Naive thymus-derived CD4-positive, alpha-beta T cell (primary cell): ENCODE data around the gene FAM107A. TPM values are rescaled to one million over a fixed set of nuclear protein-coding genes. Genes with fewer than 3 reads are reported as not detected.

Experiments used
- ATAC-seq: fragments of 150-1000 bp; cut with Tn5 transposase; 2 replicates; pipeline ENCODE4 v1.10.0; 2021; ENCODE audit warnings: mild to moderate bottlenecking, moderate library complexity
- CTCF ChIA-PET: fragments of 350-600 bp; sonication (Branson Sonifier 250); formaldehyde crosslinking; loops from one replicate; lab custom pipeline; 2021; ENCODE audit warnings: antibody characterized with exemption; lab: Charles Lee
- POLR2A ChIA-PET: fragments of 350-600 bp; sonication (Branson Sonifier 250); formaldehyde crosslinking; loops from one replicate; lab custom pipeline; 2021; ENCODE audit warnings: antibody characterized with exemption, inconsistent platforms; lab: Charles Lee
- DNase-seq, 9 donors: peaks; one replicate each; pipeline versions ENCODE4 v3.0.0 to v3.0.0-alpha.2; 2020 to 2022; ENCODE audit warnings: mixed read lengths in 1 of 9
- H3K27ac ChIP-seq: one replicate; pipeline ENCODE4 v1.7.0; 2013; ENCODE audit warnings: mild to moderate bottlenecking, low read depth, low read length, moderate library complexity
- H3K27me3 ChIP-seq, 2 donors: one replicate each; pipeline ENCODE4 v1.7.0; 2013; ENCODE audit warnings: low read length in 2 of 2, mild to moderate bottlenecking in 2 of 2, moderate library complexity in 2 of 2; ENCODE audit not compliant: control insufficient read depth in 2 of 2, insufficient read depth in 2 of 2
- H3K36me3 ChIP-seq, 3 experiments: 1 replicate in 2 of 3; 2 replicates in 1 of 3; pipeline ENCODE4 v1.7.0; 2013; ENCODE audit warnings: low read length in 3 of 3, mild to moderate bottlenecking in 3 of 3, moderate library complexity in 1 of 3; ENCODE audit not compliant: insufficient read depth in 3 of 3, control insufficient read depth in 2 of 3
- H3K4me1 ChIP-seq, 2 donors: one replicate each; pipeline ENCODE4 v1.7.0; 2013; ENCODE audit warnings: low read length in 2 of 2, mild to moderate bottlenecking in 2 of 2, moderate library complexity in 1 of 2; ENCODE audit not compliant: control insufficient read depth in 2 of 2, insufficient read depth in 2 of 2
- H3K4me3 ChIP-seq: 2 replicates; pipeline ENCODE4 v1.7.0; 2013; ENCODE audit warnings: mild to moderate bottlenecking, low read length
- H3K9me3 ChIP-seq, 3 experiments: 1 replicate in 2 of 3; 2 replicates in 1 of 3; pipeline ENCODE4 v1.7.0; 2013; ENCODE audit warnings: low read length in 3 of 3; ENCODE audit not compliant: control insufficient read depth in 2 of 3
- H3K27ac Mint-ChIP-seq, 9 donors: one replicate each; pipeline ENCODE4 v1.8.0; 2020 to 2022; ENCODE audit warnings: mixed read lengths in 9 of 9, mild to moderate bottlenecking in 8 of 9, moderate library complexity in 5 of 9, inconsistent platforms in 2 of 9
- H3K27me3 Mint-ChIP-seq, 5 donors: one replicate each; pipeline ENCODE4 v1.8.0; 2021 to 2022; ENCODE audit warnings: mixed read lengths in 5 of 5, mild to moderate bottlenecking in 1 of 5
- H3K36me3 Mint-ChIP-seq, 5 donors: one replicate each; pipeline ENCODE4 v1.8.0; 2020 to 2022; ENCODE audit warnings: mixed read lengths in 5 of 5, mild to moderate bottlenecking in 3 of 5, inconsistent platforms in 1 of 5
- H3K4me1 Mint-ChIP-seq, 7 donors: one replicate each; pipeline ENCODE4 v1.8.0; 2020 to 2022; ENCODE audit warnings: mixed read lengths in 7 of 7, mild to moderate bottlenecking in 3 of 7, inconsistent platforms in 1 of 7
- H3K4me3 Mint-ChIP-seq, 10 donors: one replicate each; pipeline ENCODE4 v1.8.0; 2020 to 2022; ENCODE audit warnings: mild to moderate bottlenecking in 10 of 10, mixed read lengths in 10 of 10, moderate library complexity in 6 of 10, inconsistent platforms in 2 of 10
- H3K9me3 Mint-ChIP-seq, 11 donors: one replicate each; pipeline ENCODE4 v1.8.0; 2020 to 2022; ENCODE audit warnings: mixed read lengths in 11 of 11, mild to moderate bottlenecking in 4 of 11, inconsistent platforms in 1 of 11, moderate library complexity in 1 of 11
- intact Hi-C, 2 donors: fragments of 100-400 bp; cut with micrococcal nuclease; formaldehyde crosslinking; loops; one replicate each; pipeline ENCODE4 v1.15.1; 2023
- polyA plus RNA-seq, 2 donors: library from polyadenylated mRNA; unstranded; fragments of 300-500 nt; fragmentation: Illumina TruSeq; gene quantifications; one replicate each; pipeline ENCODE4 v1.2.3, GENCODE V29; 2021
- total RNA-seq, 6 experiments: library from RNA in 5 of 6; stranded (reverse) in 5 of 6; gene quantifications; 1 replicate in 5 of 6; 2 replicates in 1 of 6; pipeline ENCODE4 v1.2.3 and lab custom pipeline; 2021 to 2026

Gene FAM107A
- total and polyA plus RNA-seq, 7 experiments from 2014 or later = not detected

DNA sequence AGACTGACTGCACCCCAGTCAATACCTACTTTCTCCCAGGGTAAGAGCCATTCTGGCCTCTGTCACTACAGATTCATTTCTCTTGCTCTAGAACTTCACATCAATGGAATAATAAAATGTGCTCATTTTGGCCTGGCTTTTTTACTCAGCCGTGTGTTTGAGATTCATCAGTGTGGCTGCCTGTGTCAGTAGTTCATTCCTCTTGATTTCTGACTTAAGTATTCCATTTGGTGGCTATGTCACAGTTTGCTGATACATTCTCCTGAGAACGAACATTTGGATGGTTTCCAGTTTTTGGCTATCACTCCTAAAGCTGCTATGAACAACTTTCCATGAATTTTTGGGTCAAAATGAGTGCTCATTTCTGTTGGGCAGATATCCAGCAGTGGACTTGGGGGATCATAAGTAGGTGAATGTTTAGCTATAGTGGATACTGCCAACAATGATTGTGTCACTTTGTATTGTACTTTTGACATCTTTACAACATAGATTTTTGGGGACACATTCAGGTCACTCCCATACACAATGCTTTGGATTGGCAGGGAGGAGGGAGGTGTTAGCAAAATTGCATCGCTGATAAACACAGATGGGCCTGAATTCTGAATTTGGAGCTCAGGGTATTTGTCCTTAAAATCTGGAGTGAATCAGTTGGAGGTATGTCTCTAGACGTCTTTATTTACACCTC is 19.8 kb upstream of the FAM107A start:
- Histone ChIP-seq H3K9me3 (no peaks in the 10 kb centered on the region), H3K27ac (no peak overlapping the region), H3K4me1 (no peaks in the 10 kb centered on the region), H3K36me3 (no peaks in the 10 kb centered on the region), H3K27me3 (no peaks in the 10 kb centered on the region), H3K4me3 (no peak overlapping the region)
- ATAC-seq = no peak
- intact Hi-C loops = no loop called here
- ChIA-PET CTCF (no interaction called here), POLR2A (no interaction called here)
- no peaks in the 10 kb centered on the region for H3K36me3 Mint-ChIP-seq
- no peaks in the 10 kb centered on the region for H3K4me1 Mint-ChIP-seq
- H3K4me3 Mint-ChIP-seq = no peak overlapping the region
- H3K27ac Mint-ChIP-seq = no peak overlapping the region
- no peak for DNase-seq
- H3K27me3 Mint-ChIP-seq = peaks cover 5 to 12% (median 10%) of the 10 kb centered on the region in 5 donors
- H3K9me3 Mint-ChIP-seq = no peaks in the 10 kb centered on the region

DNA sequence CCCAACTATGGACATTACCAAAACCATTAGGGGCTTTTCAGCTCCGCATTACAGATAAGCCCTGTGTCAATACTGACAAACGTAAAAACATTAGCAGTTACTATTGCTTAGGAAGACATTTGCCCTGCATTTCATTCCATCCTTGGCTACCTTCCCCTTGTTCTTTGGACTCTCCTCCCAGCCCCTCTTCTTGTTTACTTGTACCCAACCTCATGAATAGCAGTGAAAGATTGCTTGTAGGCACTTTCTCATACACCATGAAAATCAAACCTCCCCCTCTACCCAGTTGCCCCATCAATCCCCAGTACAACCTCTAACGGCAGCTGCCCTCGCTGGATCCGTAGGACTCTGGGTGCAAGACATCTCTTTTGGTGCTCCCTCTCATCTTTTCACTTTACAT is 16.9 kb upstream of the FAM107A start:
- CTCF ChIA-PET = no interaction called here
- intact Hi-C loops = no loop called here

DNA sequence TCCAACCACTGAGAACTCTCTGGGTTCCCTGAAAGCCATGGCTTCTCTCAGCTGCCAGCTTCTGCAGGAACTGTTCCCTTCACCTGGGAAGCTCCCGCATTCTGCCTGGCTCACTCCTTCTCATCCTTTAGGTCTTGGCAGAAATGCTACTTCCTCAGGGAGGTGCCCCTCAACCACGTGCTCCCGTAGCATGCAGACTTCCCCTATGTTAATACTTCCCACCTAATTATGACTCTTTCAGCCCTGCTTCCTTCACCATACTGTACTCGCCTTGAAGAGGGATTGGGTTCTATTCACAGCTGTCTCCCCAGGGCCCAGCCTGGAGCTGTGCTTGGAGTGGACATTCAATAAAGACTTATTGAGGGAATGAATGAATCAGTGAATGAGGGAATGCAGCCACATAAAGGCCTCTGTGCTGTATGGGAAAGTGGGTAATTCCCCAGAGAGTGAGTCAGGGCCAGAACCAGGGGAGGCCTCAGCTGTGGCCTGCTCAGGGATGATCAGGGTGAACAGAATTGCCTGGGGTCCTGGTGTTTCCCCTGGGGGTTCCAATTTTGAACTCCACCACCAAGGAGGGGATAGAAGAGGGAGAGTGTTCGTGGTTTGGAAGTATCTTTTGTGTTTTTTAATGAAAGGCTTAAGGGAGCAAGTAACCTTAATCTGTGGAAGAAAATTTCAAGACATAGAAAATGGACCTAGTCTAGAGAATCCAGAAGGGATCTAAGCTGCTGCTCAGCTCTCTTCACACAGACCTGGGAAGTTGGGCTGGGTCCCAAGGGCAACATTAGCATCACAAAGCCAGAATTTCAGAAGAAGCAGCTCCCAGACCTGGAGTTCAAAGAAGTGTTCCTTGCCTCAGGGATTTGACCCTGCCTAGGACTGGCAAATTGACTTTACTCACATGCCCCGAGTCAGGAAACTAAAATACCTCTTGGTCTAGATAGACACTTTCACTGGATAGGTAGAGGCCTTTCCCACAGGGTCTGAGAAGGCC is 14.6 kb upstream of the FAM107A start:
- no peak overlapping the region for H3K27ac Mint-ChIP-seq
- ATAC-seq (peak; percentile 26), DNase-seq (no peak)
- intact Hi-C loops = no loop called here
- peaks cover 0 to 1% (median 0%) of the 10 kb centered on the region in 11 donors for H3K9me3 Mint-ChIP-seq
- no peak overlapping the region for H3K4me3 Mint-ChIP-seq
- H3K27me3 ChIP-seq = no peaks in the 10 kb centered on the region
- no peaks in the 10 kb centered on the region for H3K9me3 ChIP-seq
- H3K4me1 Mint-ChIP-seq = no peaks in the 10 kb centered on the region
- no peak overlapping the region for H3K4me3 ChIP-seq
- peaks cover 20 to 41% (median 25%) of the 10 kb centered on the region in 5 donors for H3K27me3 Mint-ChIP-seq
- no peaks in the 10 kb centered on the region for H3K36me3 ChIP-seq
- POLR2A ChIA-PET = no interaction called here
- H3K27ac ChIP-seq = no peak overlapping the region
- CTCF ChIA-PET = no interaction called here
- H3K4me1 ChIP-seq = no peaks in the 10 kb centered on the region
- H3K36me3 Mint-ChIP-seq = no peaks in the 10 kb centered on the region

More for the DNA sequence above, 16.9 kb upstream of the FAM107A start:
- DNase-seq = no peak
- H3K9me3 ChIP-seq = no peaks in the 10 kb centered on the region
- Mint-ChIP-seq H3K27me3 (peaks cover under 1 to 21% (median 7%) of the 10 kb centered on the region in 5 donors), H3K9me3 (peaks cover 0 to 1% (median 0%) of the 10 kb centered on the region in 11 donors), H3K27ac (no peak overlapping the region), H3K4me3 (no peak overlapping the region), H3K36me3 (no peaks in the 10 kb centered on the region), H3K4me1 (no peaks in the 10 kb centered on the region)
- ATAC-seq = no peak
- H3K36me3 ChIP-seq = no peaks in the 10 kb centered on the region
- no peak overlapping the region for H3K27ac ChIP-seq
- no peak overlapping the region for H3K4me3 ChIP-seq
- H3K4me1 ChIP-seq = no peaks in the 10 kb centered on the region
- no peaks in the 10 kb centered on the region for H3K27me3 ChIP-seq
- POLR2A ChIA-PET = no interaction called here

DNA sequence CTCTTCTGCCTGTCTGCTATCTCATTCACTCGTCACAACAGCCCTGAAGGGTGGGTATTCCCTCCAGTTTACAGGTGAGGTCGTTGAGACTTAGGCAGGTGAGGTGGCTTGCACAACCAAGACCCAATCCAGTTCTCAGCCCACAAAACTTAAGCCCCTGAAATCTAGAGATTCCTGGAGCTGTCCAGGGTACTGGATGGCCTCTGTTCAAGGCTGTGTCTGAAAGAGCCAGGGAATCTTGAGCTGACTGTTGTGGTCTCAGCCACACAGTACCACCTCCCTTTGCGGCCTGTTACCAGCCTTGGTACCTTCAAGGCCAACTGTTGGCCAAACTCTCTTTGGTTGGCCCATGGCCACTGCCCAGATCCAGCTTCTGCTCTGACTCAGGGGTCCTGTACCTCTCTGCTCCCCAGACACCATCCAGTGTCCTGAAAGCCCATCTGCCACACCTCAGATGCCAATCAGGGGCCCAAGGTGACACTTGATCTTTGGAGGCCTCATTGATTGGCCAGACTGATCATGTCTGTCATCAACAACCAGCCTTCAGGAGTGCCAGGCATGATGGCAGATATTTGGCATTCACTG is 10.9 kb upstream of the FAM107A start:
- Histone ChIP-seq H3K27ac (no peak overlapping the region), H3K9me3 (no peaks in the 10 kb centered on the region), H3K4me1 (peaks cover 0 to 6% of the 10 kb centered on the region in 2 donors), H3K27me3 (peaks cover 4 to 7% of the 10 kb centered on the region in 2 donors), H3K36me3 (no peaks in the 10 kb centered on the region), H3K4me3 (no peak overlapping the region)
- intact Hi-C loops = loop anchor here in 1 of 2 donors (5.0 kb wide), 1 partner anchor 281 kb away; the partner anchor contains the start of genes HTD2 and RPP14
- no peak overlapping the region for H3K27ac Mint-ChIP-seq
- POLR2A ChIA-PET = no interaction called here
- peaks cover 0 to 5% (median 2%) of the 10 kb centered on the region in 11 donors for H3K9me3 Mint-ChIP-seq
- ATAC-seq = no peak
- no peak overlapping the region for H3K4me3 Mint-ChIP-seq
- peaks cover 10 to 20% (median 15%) of the 10 kb centered on the region in 7 donors for H3K4me1 Mint-ChIP-seq
- DNase-seq = no peak
- CTCF ChIA-PET = no interaction called here
- H3K27me3 Mint-ChIP-seq = peaks cover 37 to 63% (median 48%) of the 10 kb centered on the region in 5 donors
- H3K36me3 Mint-ChIP-seq = peaks cover 0 to 7% (median 6%) of the 10 kb centered on the region in 5 donors

DNA sequence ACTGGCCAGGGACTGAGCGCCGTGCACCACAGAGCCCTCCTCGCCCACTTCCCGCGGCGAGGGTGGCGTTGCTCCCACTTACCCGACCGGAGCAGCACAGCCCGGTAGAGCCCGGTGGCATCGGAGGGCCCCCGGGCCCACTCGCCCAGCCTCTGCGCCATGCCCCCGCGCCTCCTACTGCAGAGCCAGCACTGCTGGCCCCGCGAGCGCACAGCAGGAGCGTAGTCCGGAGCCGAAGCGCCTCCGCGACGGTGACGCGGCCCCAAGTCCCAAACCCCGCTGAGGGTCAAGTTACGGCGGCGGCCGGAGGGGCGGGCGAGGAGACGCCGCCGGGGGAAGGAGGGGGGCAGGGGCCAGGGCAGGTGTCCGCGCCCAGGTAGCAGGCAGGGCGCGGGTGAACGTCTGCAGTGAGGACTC is 9.6 kb upstream of the FAM107A start:
- Histone ChIP-seq H3K9me3 (no peaks in the 10 kb centered on the region), H3K36me3 (no peaks in the 10 kb centered on the region), H3K27ac (no peak overlapping the region), H3K27me3 (peaks cover 4 to 7% of the 10 kb centered on the region in 2 donors), H3K4me3 (no peak overlapping the region), H3K4me1 (peaks cover 0 to 6% of the 10 kb centered on the region in 2 donors)
- Mint-ChIP-seq H3K27ac (no peak overlapping the region), H3K36me3 (peaks cover 0 to 7% (median 6%) of the 10 kb centered on the region in 5 donors), H3K4me1 (peaks cover 10 to 20% (median 15%) of the 10 kb centered on the region in 7 donors), H3K4me3 (peak overlapping the region in 5 of 10 donors; percentile 24 to 91 (median 91)), H3K9me3 (peaks cover 0 to 5% (median 2%) of the 10 kb centered on the region in 11 donors), H3K27me3 (peaks cover 37 to 63% (median 47%) of the 10 kb centered on the region in 5 donors)
- intact Hi-C loops = loop anchor here in 1 of 2 donors (5.0 kb wide), 1 partner anchor 279 kb away; the partner anchor contains the start of genes HTD2 and RPP14
- ChIA-PET POLR2A (no interaction called here), CTCF (no interaction called here)
- ATAC-seq = no peak
- no peak for DNase-seq

DNA sequence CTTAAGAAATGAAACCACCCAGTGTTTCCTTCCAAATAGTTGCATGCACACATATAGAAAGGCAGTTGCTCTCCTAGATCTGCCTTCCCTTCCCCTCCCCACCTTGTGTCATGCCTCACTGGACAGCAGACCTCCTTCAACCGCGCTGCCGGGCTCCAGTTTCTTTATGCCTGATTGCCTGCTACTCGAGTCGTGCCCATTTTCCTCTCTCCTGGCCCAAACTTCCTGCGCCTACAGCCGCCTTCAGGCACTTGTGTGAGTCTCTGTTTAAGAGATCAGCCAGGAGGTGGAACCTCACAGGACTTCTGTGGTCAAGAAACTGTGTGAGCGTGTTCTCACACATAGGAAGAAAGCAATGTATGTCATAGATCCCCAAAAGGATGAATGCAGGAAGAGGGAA is 8.8 kb upstream of the FAM107A start:
- CTCF ChIA-PET = no interaction called here
- Mint-ChIP-seq H3K27ac (no peak overlapping the region), H3K4me1 (peaks cover 10 to 20% (median 15%) of the 10 kb centered on the region in 7 donors), H3K4me3 (peak overlapping the region; percentile 90 to 93 (median 91)), H3K36me3 (peaks cover 0 to 7% (median 6%) of the 10 kb centered on the region in 5 donors), H3K27me3 (peaks cover 37 to 59% (median 51%) of the 10 kb centered on the region in 5 donors), H3K9me3 (peaks cover 0 to 5% (median 2%) of the 10 kb centered on the region in 11 donors)
- Histone ChIP-seq H3K27ac (no peak overlapping the region), H3K4me1 (peaks cover 0 to 6% of the 10 kb centered on the region in 2 donors), H3K27me3 (peaks cover 4 to 7% of the 10 kb centered on the region in 2 donors), H3K9me3 (no peaks in the 10 kb centered on the region), H3K36me3 (no peaks in the 10 kb centered on the region), H3K4me3 (peak overlapping the region; percentile 80)
- ATAC-seq (no peak), DNase-seq (no peak)
- intact Hi-C loops = loop anchor here in 1 of 2 donors (5.0 kb wide), 1 partner anchor 279 kb away; the partner anchor contains the start of genes HTD2 and RPP14
- POLR2A ChIA-PET = no interaction called here
